ENCODE measurements around the gene LRRC1.

The LRRC1 gene

DNA sequence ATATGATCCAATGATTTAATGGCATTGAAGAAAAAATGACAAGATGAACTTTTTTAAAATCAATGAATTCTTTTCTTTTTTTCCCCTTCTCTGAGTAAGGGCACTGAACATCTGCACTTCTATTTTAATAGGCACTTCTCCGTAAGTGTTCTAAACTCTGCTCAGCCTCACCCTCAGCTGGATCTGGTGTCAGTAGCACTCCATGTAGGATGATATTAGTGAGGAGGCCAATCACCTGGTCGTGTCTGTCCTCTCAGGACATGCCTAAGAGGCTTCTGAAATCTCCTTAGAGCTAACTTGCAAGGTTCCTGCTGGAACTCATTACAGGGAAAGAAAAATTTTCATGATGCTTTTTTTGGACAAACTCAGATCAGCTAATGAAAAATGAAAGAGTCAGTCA lies 167.8 kb downstream of the LRRC1 start:
- no peak for DNase-seq (ENCODE audit: low spot score)

- DNase-seq (ENCODE audit: low spot score): no peak
These were observed 172.6 kb downstream of the LRRC1 start for GRCh38 chr6:53967415-53967814.

Data from GM03348 (cell line).